Neuron (in vitro differentiated cells): ENCODE measurements around the gene MRTFA.

Experiments
- H2AFZ ChIP-seq: one replicate; pipeline ENCODE4 v1.6.1; 2013; ENCODE audit warnings: low read depth, mild to moderate bottlenecking, inconsistent platforms, low read length, moderate library complexity
- H3K27me3 ChIP-seq: one replicate; pipeline ENCODE4 v1.6.1; 2013; ENCODE audit warnings: low read length; ENCODE audit not compliant: insufficient read depth
- H3K36me3 ChIP-seq: one replicate; pipeline ENCODE4 v1.6.1; 2013; ENCODE audit warnings: low read length; ENCODE audit not compliant: insufficient read depth
- H3K4me1 ChIP-seq: one replicate; pipeline ENCODE4 v1.6.1; 2013; ENCODE audit warnings: low read length; ENCODE audit not compliant: insufficient read depth
- H3K4me3 ChIP-seq: 2 replicates; pipeline ENCODE4 v1.5.1; 2013; ENCODE audit warnings: mild to moderate bottlenecking, low read length, moderate library complexity
- H3K9me3 ChIP-seq: one replicate; pipeline ENCODE4 v1.6.1; 2013; ENCODE audit warnings: low read length

The MRTFA gene

GRCh38 chr22:40449676-40450035 is 186.9 kb downstream of the MRTFA start:
- H3K36me3 ChIP-seq, result no peaks in the 10 kb centered on the region
- no peak overlapping the region for H2AFZ ChIP-seq
- H3K27me3 ChIP-seq, result no peaks in the 10 kb centered on the region
- H3K4me1 ChIP-seq, result no peaks in the 10 kb centered on the region
- no peaks in the 10 kb centered on the region for H3K9me3 ChIP-seq
- H3K4me3 ChIP-seq, result no peak overlapping the region

GRCh38 chr22:40446203-40446602 is 190.3 kb downstream of the MRTFA start:
- no peaks in the 10 kb centered on the region for H3K4me1 ChIP-seq
- H2AFZ ChIP-seq, result no peak overlapping the region
- H3K36me3 ChIP-seq, result no peaks in the 10 kb centered on the region
- no peaks in the 10 kb centered on the region for H3K27me3 ChIP-seq
- peaks cover 2% of the 10 kb centered on the region for H3K9me3 ChIP-seq
- no peak overlapping the region for H3K4me3 ChIP-seq

GRCh38 chr22:40444178-40444831 is 192.2 kb downstream of the MRTFA start:
- peaks cover 2% of the 10 kb centered on the region for H3K9me3 ChIP-seq
- H3K4me1 ChIP-seq, result no peaks in the 10 kb centered on the region
- no peak overlapping the region for H2AFZ ChIP-seq
- H3K4me3 ChIP-seq, result no peak overlapping the region
- H3K36me3 ChIP-seq, result no peaks in the 10 kb centered on the region
- H3K27me3 ChIP-seq, result no peaks in the 10 kb centered on the region

GRCh38 chr22:40443732-40444131 is 192.8 kb downstream of the MRTFA start:
- H3K4me1 ChIP-seq, result no peaks in the 10 kb centered on the region

GRCh38 chr22:40441761-40442390 is 194.6 kb downstream of the MRTFA start:
- H3K27me3 ChIP-seq, result no peaks in the 10 kb centered on the region
- no peak overlapping the region for H3K4me3 ChIP-seq
- H2AFZ ChIP-seq, result no peak overlapping the region
- no peaks in the 10 kb centered on the region for H3K4me1 ChIP-seq
- H3K36me3 ChIP-seq, result no peaks in the 10 kb centered on the region
- H3K9me3 ChIP-seq, result peaks cover 2% of the 10 kb centered on the region

More at GRCh38 chr22:40443732-40444131, 192.8 kb downstream of the MRTFA start:
- no peaks in the 10 kb centered on the region for H3K36me3 ChIP-seq
- no peak overlapping the region for H3K4me3 ChIP-seq
- peaks cover 2% of the 10 kb centered on the region for H3K9me3 ChIP-seq
- no peaks in the 10 kb centered on the region for H3K27me3 ChIP-seq
- H2AFZ ChIP-seq, result no peak overlapping the region

- Histone ChIP-seq H3K4me3 (no peak overlapping the region), H3K27me3 (no peaks in the 10 kb centered on the region), H3K9me3 (no peaks in the 10 kb centered on the region), H2AFZ (no peak overlapping the region), H3K4me1 (no peaks in the 10 kb centered on the region), H3K36me3 (peaks cover 8% of the 10 kb centered on the region)
Measured at GRCh38 chr22:40436505-40437431, 199.8 kb downstream of the MRTFA start.

- H3K36me3 ChIP-seq, result peaks cover 13% of the 10 kb centered on the region
- H3K4me1 ChIP-seq, result no peaks in the 10 kb centered on the region
- H3K27me3 ChIP-seq, result no peaks in the 10 kb centered on the region
- no peak overlapping the region for H2AFZ ChIP-seq
- H3K9me3 ChIP-seq, result no peaks in the 10 kb centered on the region
- H3K4me3 ChIP-seq, result no peak overlapping the region
Measured at GRCh38 chr22:40434745-40435144, 201.8 kb downstream of the MRTFA start.

- Histone ChIP-seq H3K4me3 (no peak overlapping the region), H2AFZ (no peak overlapping the region), H3K4me1 (no peaks in the 10 kb centered on the region), H3K36me3 (peaks cover 20% of the 10 kb centered on the region), H3K9me3 (no peaks in the 10 kb centered on the region), H3K27me3 (no peaks in the 10 kb centered on the region)
Measured at GRCh38 chr22:40434106-40434505, 202.4 kb downstream of the MRTFA start.

- H2AFZ ChIP-seq, result no peak overlapping the region
- H3K9me3 ChIP-seq, result no peaks in the 10 kb centered on the region
- H3K4me3 ChIP-seq, result no peak overlapping the region
- peaks cover 25% of the 10 kb centered on the region for H3K36me3 ChIP-seq
- H3K27me3 ChIP-seq, result no peaks in the 10 kb centered on the region
- no peaks in the 10 kb centered on the region for H3K4me1 ChIP-seq
Measured at GRCh38 chr22:40433416-40434090, 203.0 kb downstream of the MRTFA start.

GRCh38 chr22:40432625-40433024 is 203.9 kb downstream of the MRTFA start:
- no peak overlapping the region for H3K4me3 ChIP-seq
- no peaks in the 10 kb centered on the region for H3K4me1 ChIP-seq
- no peaks in the 10 kb centered on the region for H3K9me3 ChIP-seq
- peaks cover 28% of the 10 kb centered on the region for H3K36me3 ChIP-seq
- no peak overlapping the region for H2AFZ ChIP-seq
- no peaks in the 10 kb centered on the region for H3K27me3 ChIP-seq

GRCh38 chr22:40432157-40432556 is 204.4 kb downstream of the MRTFA start:
- peaks cover 28% of the 10 kb centered on the region for H3K36me3 ChIP-seq
- no peaks in the 10 kb centered on the region for H3K27me3 ChIP-seq
- H3K9me3 ChIP-seq, result no peaks in the 10 kb centered on the region
- no peak overlapping the region for H3K4me3 ChIP-seq
- H3K4me1 ChIP-seq, result no peaks in the 10 kb centered on the region
- no peak overlapping the region for H2AFZ ChIP-seq

GRCh38 chr22:40430991-40431390 is 205.5 kb downstream of the MRTFA start:
- H3K27me3 ChIP-seq, result no peaks in the 10 kb centered on the region
- no peaks in the 10 kb centered on the region for H3K4me1 ChIP-seq
- no peaks in the 10 kb centered on the region for H3K9me3 ChIP-seq
- no peak overlapping the region for H3K4me3 ChIP-seq
- H2AFZ ChIP-seq, result no peak overlapping the region
- peaks cover 34% of the 10 kb centered on the region for H3K36me3 ChIP-seq

GRCh38 chr22:40429481-40429880 is 207.0 kb downstream of the MRTFA start:
- H3K9me3 ChIP-seq, result no peaks in the 10 kb centered on the region
- no peaks in the 10 kb centered on the region for H3K4me1 ChIP-seq
- no peaks in the 10 kb centered on the region for H3K27me3 ChIP-seq
- H3K4me3 ChIP-seq, result no peak overlapping the region
- H2AFZ ChIP-seq, result no peak overlapping the region
- peaks cover 45% of the 10 kb centered on the region for H3K36me3 ChIP-seq
